OCI-LY3 (cell line): ENCODE data around the gene C1QTNF6.

Experiments
- EZH2phosphoT487 ChIP-seq: fragments of 200-600 bp; shearing (Covaris generic); IDR thresholded peaks from 2 replicates; pipeline ENCODE4 v1.6.1; 2018; ENCODE audit warnings: antibody characterized with exemption, mixed run types, low read depth
- TF ChIP-seq, protein P1 (sequence below): fragments of 200-600, 300-600 bp; sonication (generic); IDR thresholded peaks from 2 replicates; pipeline ENCODE4 v1.5.1; 2014; ENCODE audit warnings: antibody characterized with exemption, low read length, low read depth

DNA sequence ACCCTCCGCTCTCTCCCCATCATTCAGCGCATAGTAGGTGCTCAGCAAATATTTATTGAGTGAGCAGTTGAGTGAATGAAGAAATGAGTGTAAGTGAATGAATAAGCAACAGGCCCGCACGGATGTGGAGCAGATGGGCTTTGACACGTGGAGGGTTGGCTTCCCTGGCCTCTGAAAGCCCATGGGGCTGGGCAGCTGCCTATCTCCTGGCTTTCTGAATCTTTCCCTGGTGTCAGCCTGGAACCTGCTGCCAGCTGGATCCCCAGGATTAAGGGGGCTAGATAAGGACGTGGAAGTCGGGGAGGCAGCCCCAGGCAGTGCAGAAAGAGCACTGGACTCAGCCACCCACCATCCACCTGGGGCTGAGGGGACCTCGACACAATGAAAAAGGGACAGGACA is 50.9 kb downstream of the C1QTNF6 start:
- TF ChIP-seq, protein P1, sequence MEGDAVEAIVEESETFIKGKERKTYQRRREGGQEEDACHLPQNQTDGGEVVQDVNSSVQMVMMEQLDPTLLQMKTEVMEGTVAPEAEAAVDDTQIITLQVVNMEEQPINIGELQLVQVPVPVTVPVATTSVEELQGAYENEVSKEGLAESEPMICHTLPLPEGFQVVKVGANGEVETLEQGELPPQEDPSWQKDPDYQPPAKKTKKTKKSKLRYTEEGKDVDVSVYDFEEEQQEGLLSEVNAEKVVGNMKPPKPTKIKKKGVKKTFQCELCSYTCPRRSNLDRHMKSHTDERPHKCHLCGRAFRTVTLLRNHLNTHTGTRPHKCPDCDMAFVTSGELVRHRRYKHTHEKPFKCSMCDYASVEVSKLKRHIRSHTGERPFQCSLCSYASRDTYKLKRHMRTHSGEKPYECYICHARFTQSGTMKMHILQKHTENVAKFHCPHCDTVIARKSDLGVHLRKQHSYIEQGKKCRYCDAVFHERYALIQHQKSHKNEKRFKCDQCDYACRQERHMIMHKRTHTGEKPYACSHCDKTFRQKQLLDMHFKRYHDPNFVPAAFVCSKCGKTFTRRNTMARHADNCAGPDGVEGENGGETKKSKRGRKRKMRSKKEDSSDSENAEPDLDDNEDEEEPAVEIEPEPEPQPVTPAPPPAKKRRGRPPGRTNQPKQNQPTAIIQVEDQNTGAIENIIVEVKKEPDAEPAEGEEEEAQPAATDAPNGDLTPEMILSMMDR: no peak
- no peak for TF ChIP-seq EZH2phosphoT487
